ENCODE measurements around the gene CAP1.
A peak's percentile ranks its signal among the peaks of the same experiment; 100 is the strongest.

GRCh38 chr1:40058097-40058452 lies 17.5 kb downstream of the CAP1 start:
- TF ChIP-seq ATF2 (CRISPR knock-in tag; IDR thresholded peaks at IDR 0.05) = no peak
- TF ChIP-seq BRCA1 (IDR thresholded peaks at IDR 0.05) = no peak
- TF ChIP-seq BRCA1 (CRISPR knock-in tag; IDR thresholded peaks at IDR 0.05) = no peak
- TF ChIP-seq ETV6 (IDR thresholded peaks at IDR 0.05; ENCODE audit: borderline replicate concordance in 1 of 2, low read depth in 2 of 2, low read length in 1 of 2) = no peak
- no peak for TF ChIP-seq ETV6 (CRISPR knock-in tag; IDR thresholded peaks at IDR 0.05; ENCODE audit: borderline replicate concordance)
- TF ChIP-seq GABPB1 (CRISPR knock-in tag; IDR thresholded peaks at IDR 0.05) = no peak
- no peak for TF ChIP-seq ZBTB1 (CRISPR knock-in tag; IDR thresholded peaks at IDR 0.05; ENCODE audit: borderline replicate concordance, low read depth)
- TF ChIP-seq CTCF (IDR thresholded peaks at IDR 0.05 in 2 of 3, conservative IDR thresholded peaks at IDR 0.05 in 1 of 3; ENCODE audit: insufficient read depth in 2 of 3, low read depth in 1 of 3, low read length in 3 of 3) = no peak
- TF ChIP-seq CBX3 (IDR thresholded peaks at IDR 0.05; ENCODE audit: borderline replicate concordance in 1 of 2, low read length in 2 of 2) = no peak
- no peak for TF ChIP-seq CBX8 (IDR thresholded peaks at IDR 0.05; ENCODE audit: borderline replicate concordance, extremely low read depth, low read depth, low read length, poor library complexity, severe bottlenecking)
- TF ChIP-seq ZNF75A (CRISPR knock-in tag; IDR thresholded peaks at IDR 0.05) = no peak
- no peak for TF ChIP-seq WHSC1 (IDR thresholded peaks at IDR 0.05; ENCODE audit: low read length)
- no peak for TF ChIP-seq CHD1 (IDR thresholded peaks at IDR 0.05; ENCODE audit: low read length)
- no peak for TF ChIP-seq NFRKB (IDR thresholded peaks at IDR 0.05; ENCODE audit: low read depth)
- peak; percentile 5; the same call in 1 of the 2 replicates for TF ChIP-seq REST (IDR thresholded peaks at IDR 0.05; ENCODE audit: borderline replicate concordance)
- TF ChIP-seq REST (CRISPR knock-in tag; IDR thresholded peaks at IDR 0.05; ENCODE audit: low read depth) = no peak
- TF ChIP-seq DLX4 (CRISPR knock-in tag; IDR thresholded peaks at IDR 0.05) = no peak
